Left ventricle myocardium inferior (tissue), 1 donor: ENCODE results near the gene TIGD2. TPM values are rescaled to one million over a fixed set of nuclear protein-coding genes. Genes with fewer than 3 reads are reported as not detected.

Experiments used
- DNase-seq: peaks from one replicate; pipeline ENCODE4 v3.0.0-alpha.2; 2020
- H3K27ac ChIP-seq: fragments of 200-600 bp; replicated peaks from 2 replicates; pipeline ENCODE4 v1.8.0; 2021
- H3K27me3 ChIP-seq: fragments of 200-600 bp; 2 replicates; pipeline ENCODE4 v1.8.0; 2021; ENCODE audit warnings: low read depth
- H3K36me3 ChIP-seq: fragments of 200-600 bp; 2 replicates; pipeline ENCODE4 v1.8.0; 2021
- H3K4me1 ChIP-seq: fragments of 200-600 bp; 2 replicates; pipeline ENCODE4 v1.8.0; 2021
- H3K4me3 ChIP-seq: fragments of 200-600 bp; 2 replicates; pipeline ENCODE4 v1.8.0; 2021; ENCODE audit warnings: mild to moderate bottlenecking, moderate library complexity
- H3K9me3 ChIP-seq: fragments of 200-600 bp; replicated peaks from 2 replicates; pipeline ENCODE4 v1.8.0; 2021
- CTCF ChIP-seq: fragments of 200-600 bp; IDR thresholded peaks from 2 replicates; pipeline ENCODE4 v1.8.0; 2021; ENCODE audit warnings: antibody characterized with exemption, mild to moderate bottlenecking, borderline replicate concordance
- intact Hi-C: fragments of 100-400 bp; cut with micrococcal nuclease; formaldehyde crosslinking; loops from one replicate; pipeline ENCODE4 v1.11.0; 2022
- total RNA-seq: library from RNA; stranded (reverse); fragmentation: NEBNext Ultra II Directional; extraction: Animal tissue kit (Norgen Biotek cat#: 25700); gene quantifications from one replicate; pipeline ENCODE4 v1.2.1, GENCODE V29; 2021
- donor health status: DM: no; HTN: yes; CAD: no; lungs with severe emphysema.

Gene TIGD2
- total RNA-seq, 1 donor from 2014 or later, result 2.0 TPM

- no peaks in the 10 kb centered on the region for H3K9me3 ChIP-seq
- no peaks in the 10 kb centered on the region for H3K27me3 ChIP-seq
- H3K4me1 ChIP-seq, result no peaks in the 10 kb centered on the region
- H3K36me3 ChIP-seq, result no peaks in the 10 kb centered on the region
- H3K4me3 ChIP-seq, result no peak overlapping the region
- intact Hi-C loops, result loop anchor here (10.0 kb wide), 1 partner anchor 272 kb away; no protein-coding TSS in a partner anchor
- no peak for DNase-seq
- H3K27ac ChIP-seq, result no peak overlapping the region
- no peak for TF ChIP-seq CTCF
Observed at GRCh38 chr4:89162496-89162895, 51.2 kb downstream of the TIGD2 start.

GRCh38 chr4:89162987-89163386, 51.7 kb downstream of the TIGD2 start:
- Histone ChIP-seq H3K27ac (no peak overlapping the region), H3K9me3 (no peaks in the 10 kb centered on the region), H3K4me3 (no peak overlapping the region), H3K4me1 (no peaks in the 10 kb centered on the region), H3K36me3 (no peaks in the 10 kb centered on the region), H3K27me3 (no peaks in the 10 kb centered on the region)
- TF ChIP-seq CTCF, result no peak
- intact Hi-C loops, result loop anchor here (10.0 kb wide), 1 partner anchor 272 kb away; no protein-coding TSS in a partner anchor
- no peak for DNase-seq

- Histone ChIP-seq H3K27me3 (no peaks in the 10 kb centered on the region), H3K27ac (no peak overlapping the region), H3K9me3 (no peaks in the 10 kb centered on the region), H3K4me3 (no peak overlapping the region), H3K4me1 (no peaks in the 10 kb centered on the region), H3K36me3 (no peaks in the 10 kb centered on the region)
- TF ChIP-seq CTCF, result no peak
- intact Hi-C loops, result loop anchor here (10.0 kb wide), 1 partner anchor 270 kb away; no protein-coding TSS in a partner anchor
- DNase-seq, result no peak
Observed at GRCh38 chr4:89164400-89164799, 53.1 kb downstream of the TIGD2 start.

Other genes starting within 250 kb of the TIGD2 start
- gene FAM13A, start 54.3 kb upstream of the TIGD2 start, total RNA-seq, result 16.9 TPM
- 9.0 TPM for gene GPRIN3, start 196.3 kb downstream of the TIGD2 start, total RNA-seq